ENCODE results near the gene UNC5B.
"Not testable (repeated sequence)": the region's sequence is repeated elsewhere in the genome, so short reads cannot be mapped to it uniquely, and the experiment has no call there.

GRCh38 chr10:71219236-71219917 is 7.0 kb downstream of the UNC5B start:
- not testable (repeated sequence) for TF ChIP-seq EZH2 (IDR thresholded peaks at IDR 0.05; ENCODE audit: low read length, missing control alignments); CTCF (conservative IDR thresholded peaks at IDR 0.05 in 1 of 2, IDR thresholded peaks at IDR 0.05 in 1 of 2; ENCODE audit: low read depth in 1 of 2, low read length in 2 of 2)

Measured in fibroblast of lung (primary cell).